MM.1S (cell line): ENCODE measurements around the gene ADAMTSL1.

Source experiments
- CTCF ChIP-seq: fragments of 300-600 bp; sonication (generic); IDR thresholded peaks from 2 replicates; pipeline ENCODE4 v1.5.1; 2016; ENCODE audit warnings: antibody characterized with exemption, low read length, mixed read lengths
- EZH2 ChIP-seq: fragments of 300-600 bp; sonication (generic); optimal IDR thresholded peaks from 2 replicates; pipeline ENCODE3; 2017; ENCODE audit warnings: low read depth, mild to moderate bottlenecking, antibody characterized with exemption, low read length, mixed read lengths

- TF ChIP-seq CTCF (no peak), EZH2 (no peak)
Observed at GRCh38 chr9:18721995-18722310, 248.0 kb downstream of the ADAMTSL1 start.
